ENCODE measurements around the gene ZNF205. TPM values are rescaled to one million over a fixed set of nuclear protein-coding genes. Genes with fewer than 3 reads are reported as not detected.

Gene ZNF205
- total and polyA plus RNA-seq, 2 of the 13 experiments (the other 11 are each of a cell fraction or from before 2014, with no cell fraction given) = 5.8 to 10.2 TPM

DNA sequence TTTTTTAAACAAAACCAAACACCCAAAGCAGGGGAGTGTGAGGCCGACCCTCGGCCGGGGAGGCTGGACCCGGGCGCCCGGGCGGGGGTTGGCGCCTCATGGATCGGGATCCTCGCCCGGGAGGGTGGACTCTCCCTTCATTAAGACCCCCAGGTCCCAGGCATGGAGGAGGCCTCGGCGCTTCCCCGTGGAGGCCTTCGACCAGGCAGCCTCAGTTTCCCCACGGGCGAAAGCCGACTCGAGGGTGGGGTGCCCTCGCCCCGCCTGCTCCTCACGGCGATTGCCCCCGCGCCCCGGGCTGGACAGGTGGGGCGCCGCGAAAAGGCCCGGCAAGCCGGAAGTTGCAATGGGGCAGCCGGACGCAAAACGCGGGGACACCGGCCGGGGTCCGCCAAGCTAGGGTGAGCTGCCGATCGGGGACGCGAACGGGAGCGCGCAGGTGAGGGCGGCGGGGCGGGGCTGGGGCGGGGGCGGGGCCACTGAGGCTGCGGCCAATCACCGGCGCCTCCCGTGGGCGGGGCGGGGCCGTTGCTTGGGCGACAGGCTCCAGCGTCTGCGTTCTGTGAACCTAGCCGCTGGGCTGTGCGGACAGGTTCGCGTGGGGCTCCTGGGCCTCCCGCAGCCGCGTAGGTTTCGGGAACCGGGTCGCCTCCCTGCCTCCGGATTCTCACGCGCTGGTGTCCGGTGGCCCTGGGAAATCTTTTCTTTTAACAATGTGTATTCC is 6.0 kb upstream of the ZNF205 start (continued):
- TF ChIP-seq, protein P1, sequence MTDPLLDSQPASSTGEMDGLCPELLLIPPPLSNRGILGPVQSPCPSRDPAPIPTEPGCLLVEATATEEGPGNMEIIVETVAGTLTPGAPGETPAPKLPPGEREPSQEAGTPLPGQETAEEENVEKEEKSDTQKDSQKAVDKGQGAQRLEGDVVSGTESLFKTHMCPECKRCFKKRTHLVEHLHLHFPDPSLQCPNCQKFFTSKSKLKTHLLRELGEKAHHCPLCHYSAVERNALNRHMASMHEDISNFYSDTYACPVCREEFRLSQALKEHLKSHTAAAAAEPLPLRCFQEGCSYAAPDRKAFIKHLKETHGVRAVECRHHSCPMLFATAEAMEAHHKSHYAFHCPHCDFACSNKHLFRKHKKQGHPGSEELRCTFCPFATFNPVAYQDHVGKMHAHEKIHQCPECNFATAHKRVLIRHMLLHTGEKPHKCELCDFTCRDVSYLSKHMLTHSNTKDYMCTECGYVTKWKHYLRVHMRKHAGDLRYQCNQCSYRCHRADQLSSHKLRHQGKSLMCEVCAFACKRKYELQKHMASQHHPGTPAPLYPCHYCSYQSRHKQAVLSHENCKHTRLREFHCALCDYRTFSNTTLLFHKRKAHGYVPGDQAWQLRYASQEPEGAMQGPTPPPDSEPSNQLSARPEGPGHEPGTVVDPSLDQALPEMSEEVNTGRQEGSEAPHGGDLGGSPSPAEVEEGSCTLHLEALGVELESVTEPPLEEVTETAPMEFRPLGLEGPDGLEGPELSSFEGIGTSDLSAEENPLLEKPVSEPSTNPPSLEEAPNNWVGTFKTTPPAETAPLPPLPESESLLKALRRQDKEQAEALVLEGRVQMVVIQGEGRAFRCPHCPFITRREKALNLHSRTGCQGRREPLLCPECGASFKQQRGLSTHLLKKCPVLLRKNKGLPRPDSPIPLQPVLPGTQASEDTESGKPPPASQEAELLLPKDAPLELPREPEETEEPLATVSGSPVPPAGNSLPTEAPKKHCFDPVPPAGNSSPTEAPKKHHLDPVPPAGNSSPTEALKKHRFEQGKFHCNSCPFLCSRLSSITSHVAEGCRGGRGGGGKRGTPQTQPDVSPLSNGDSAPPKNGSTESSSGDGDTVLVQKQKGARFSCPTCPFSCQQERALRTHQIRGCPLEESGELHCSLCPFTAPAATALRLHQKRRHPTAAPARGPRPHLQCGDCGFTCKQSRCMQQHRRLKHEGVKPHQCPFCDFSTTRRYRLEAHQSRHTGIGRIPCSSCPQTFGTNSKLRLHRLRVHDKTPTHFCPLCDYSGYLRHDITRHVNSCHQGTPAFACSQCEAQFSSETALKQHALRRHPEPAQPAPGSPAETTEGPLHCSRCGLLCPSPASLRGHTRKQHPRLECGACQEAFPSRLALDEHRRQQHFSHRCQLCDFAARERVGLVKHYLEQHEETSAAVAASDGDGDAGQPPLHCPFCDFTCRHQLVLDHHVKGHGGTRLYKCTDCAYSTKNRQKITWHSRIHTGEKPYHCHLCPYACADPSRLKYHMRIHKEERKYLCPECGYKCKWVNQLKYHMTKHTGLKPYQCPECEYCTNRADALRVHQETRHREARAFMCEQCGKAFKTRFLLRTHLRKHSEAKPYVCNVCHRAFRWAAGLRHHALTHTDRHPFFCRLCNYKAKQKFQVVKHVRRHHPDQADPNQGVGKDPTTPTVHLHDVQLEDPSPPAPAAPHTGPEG (CRISPR knock-in tag; IDR thresholded peaks at IDR 0.05) = peak; percentile 72; the same call in 1 of the 2 replicates
- TF ChIP-seq ZNF205 (CRISPR knock-in tag; IDR thresholded peaks at IDR 0.05) = peak; percentile 92
- TF ChIP-seq ZNF609 (CRISPR knock-in tag; IDR thresholded peaks at IDR 0.05; ENCODE audit: borderline replicate concordance) = 0 out of 2 replicates have a peak, but pooled peaks have one; percentile 10
- no peak; the same call in 1 of the 2 replicates for TF ChIP-seq SP5 (CRISPR knock-in tag; IDR thresholded peaks at IDR 0.05; ENCODE audit: borderline replicate concordance, low read depth)
- TF ChIP-seq ZNF746 (CRISPR knock-in tag; IDR thresholded peaks at IDR 0.05) = 0 out of 2 replicates have a peak, but pooled peaks have one; percentile 45
- TF ChIP-seq ZNF264 (CRISPR knock-in tag; IDR thresholded peaks at IDR 0.05) = no peak
- TF ChIP-seq ZNF547 (CRISPR knock-in tag; IDR thresholded peaks at IDR 0.05) = peak; percentile 64; the same call in 1 of the 2 replicates
- peak; percentile 47 for TF ChIP-seq CBX1 (IDR thresholded peaks at IDR 0.05; ENCODE audit: low read depth)
- TF ChIP-seq CEBPG (CRISPR knock-in tag; IDR thresholded peaks at IDR 0.05) = peak; percentile 79
- no peak for TF ChIP-seq ZNF850 (CRISPR knock-in tag; conservative IDR thresholded peaks at IDR 0.05)
- TF ChIP-seq SYNCRIP (IDR thresholded peaks at IDR 0.05; ENCODE audit: insufficient read depth, low read depth, low read length) = no peak
- TF ChIP-seq NFYB (CRISPR knock-in tag; IDR thresholded peaks at IDR 0.05) = peak; percentile 59
- no peak for TF ChIP-seq TBP (CRISPR knock-in tag; IDR thresholded peaks at IDR 0.05)
- TF ChIP-seq, protein P2, sequence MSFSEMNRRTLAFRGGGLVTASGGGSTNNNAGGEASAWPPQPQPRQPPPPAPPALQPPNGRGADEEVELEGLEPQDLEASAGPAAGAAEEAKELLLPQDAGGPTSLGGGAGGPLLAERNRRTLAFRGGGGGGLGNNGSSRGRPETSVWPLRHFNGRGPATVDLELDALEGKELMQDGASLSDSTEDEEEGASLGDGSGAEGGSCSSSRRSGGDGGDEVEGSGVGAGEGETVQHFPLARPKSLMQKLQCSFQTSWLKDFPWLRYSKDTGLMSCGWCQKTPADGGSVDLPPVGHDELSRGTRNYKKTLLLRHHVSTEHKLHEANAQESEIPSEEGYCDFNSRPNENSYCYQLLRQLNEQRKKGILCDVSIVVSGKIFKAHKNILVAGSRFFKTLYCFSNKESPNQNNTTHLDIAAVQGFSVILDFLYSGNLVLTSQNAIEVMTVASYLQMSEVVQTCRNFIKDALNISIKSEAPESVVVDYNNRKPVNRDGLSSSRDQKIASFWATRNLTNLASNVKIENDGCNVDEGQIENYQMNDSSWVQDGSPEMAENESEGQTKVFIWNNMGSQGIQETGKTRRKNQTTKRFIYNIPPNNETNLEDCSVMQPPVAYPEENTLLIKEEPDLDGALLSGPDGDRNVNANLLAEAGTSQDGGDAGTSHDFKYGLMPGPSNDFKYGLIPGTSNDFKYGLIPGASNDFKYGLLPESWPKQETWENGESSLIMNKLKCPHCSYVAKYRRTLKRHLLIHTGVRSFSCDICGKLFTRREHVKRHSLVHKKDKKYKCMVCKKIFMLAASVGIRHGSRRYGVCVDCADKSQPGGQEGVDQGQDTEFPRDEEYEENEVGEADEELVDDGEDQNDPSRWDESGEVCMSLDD (CRISPR knock-in tag; IDR thresholded peaks at IDR 0.05; ENCODE audit: borderline replicate concordance) = 0 out of 2 replicates have a peak, but pooled peaks have one; percentile 75
- peak; percentile 78; the same call in 1 of the 2 replicates for TF ChIP-seq SP4 (CRISPR knock-in tag; IDR thresholded peaks at IDR 0.05)
- peak; percentile 55; the same call in 1 of the 2 replicates for TF ChIP-seq ISL2 (CRISPR knock-in tag; IDR thresholded peaks at IDR 0.05)
- peak; percentile 28; the same call in 1 of the 2 replicates for TF ChIP-seq RARA (CRISPR knock-in tag; IDR thresholded peaks at IDR 0.05)

Measured in HepG2 (cell line).